GM12891 (cell line): ENCODE results near the gene SH3BGRL2.

ENCODE experiments used
- POLR2A ChIP-seq: IDR thresholded peaks from 2 replicates; pipeline ENCODE4 v1.6.1; 2011; ENCODE audit warnings: low read depth, low read length, control low read depth
- POLR2AphosphoS5 ChIP-seq: IDR thresholded peaks from 2 replicates; pipeline ENCODE4 v1.6.1; 2011; ENCODE audit warnings: low read depth, low read length, control low read depth

GRCh38 chr6:79632580-79632979 lies 1.5 kb downstream of the SH3BGRL2 start:
- no peak for TF ChIP-seq POLR2A
- TF ChIP-seq POLR2AphosphoS5: no peak
